ENCODE results near the gene TYMS.

GRCh38 chr18:681985-682384, 24.5 kb downstream of the TYMS start:
- TF ChIP-seq POLR2A (IDR thresholded peaks at IDR 0.05) (no peak), CTCF (IDR thresholded peaks at IDR 0.05) (no peak)

Data from esophagus squamous epithelium (tissue), 4 donors.